Ovary (tissue), 9 donors: ENCODE measurements around the gene PPP1CA. TPM values are rescaled to one million over a fixed set of nuclear protein-coding genes. Genes with fewer than 3 reads are reported as not detected.

Source experiments
- DNase-seq, 5 donors: peaks; one replicate each; pipeline ENCODE4 v3.0.0-alpha.2; 2019 to 2020
- H3K27ac ChIP-seq, 2 donors: fragments of 200-600 bp; one replicate each; pipeline versions ENCODE4 v1.5.1 to v1.8.0; 2019 to 2022
- H3K27me3 ChIP-seq: fragments of 200-600 bp; one replicate; pipeline ENCODE4 v1.8.0; 2022
- H3K36me3 ChIP-seq: fragments of 200-600 bp; sonication (generic); one replicate; pipeline ENCODE4 v1.5.1; 2019
- H3K4me1 ChIP-seq: one replicate; pipeline ENCODE4 v1.8.1; 2013; ENCODE audit warnings: mild to moderate bottlenecking, moderate library complexity; ENCODE audit not compliant: insufficient read depth
- H3K4me3 ChIP-seq: fragments of 200-600 bp; sonication (generic); one replicate; pipeline ENCODE4 v1.5.1; 2017
- H3K9me3 ChIP-seq, 2 donors: fragments of 200-600 bp in 1 of 2; sonication (generic) in 1 of 2; one replicate each; pipeline versions ENCODE4 v1.5.1 to v1.8.1; 2013 to 2019; ENCODE audit warnings: mild to moderate bottlenecking in 1 of 2, moderate library complexity in 1 of 2
- CTCF ChIP-seq, 3 donors: fragments of 450-650 bp in 2 of 3; fragments of 200-600 bp in 1 of 3; IDR thresholded peaks; one replicate each; pipeline versions ENCODE4 v1.5.1 to v1.8.0; 2016 to 2022; ENCODE audit warnings: antibody characterized with exemption in 3 of 3, mild to moderate bottlenecking in 1 of 3
- EP300 ChIP-seq: sonication (generic); formaldehyde crosslinking; IDR thresholded peaks from one replicate; pipeline ENCODE4 v1.6.1; 2017; ENCODE audit warnings: antibody characterized with exemption
- POLR2A ChIP-seq: fragments of 450-650 bp; IDR thresholded peaks from one replicate; pipeline ENCODE4 v1.6.1; 2017; ENCODE audit warnings: antibody characterized with exemption, mild to moderate bottlenecking, moderate library complexity
- WGBS, 3 donors: extraction: QIAGEN DNeasy Blood & Tissue Kit in 1 of 3; methylation state at CpG; one replicate each; pipeline versions ENCODE4 v1.1.5 to v1.1.7; 2013 to 2017; 5-methylcytosine and 5-hydroxymethylcytosine counted together
- intact Hi-C, 4 donors: fragments of 100-400 bp; cut with DNase I; formaldehyde crosslinking; loops; one replicate each; pipeline versions ENCODE4 v1.11.0 to v1.15.1; 2022 to 2023
- polyA plus RNA-seq, 2 donors: library from polyadenylated mRNA; stranded (reverse); fragments of 200-250 nt in 1 of 2; fragments of 350-450 nt in 1 of 2; fragmentation: Illumina TruSeq in 1 of 2; extraction: RNeasy Lipid Tissue Mini Kit (QIAGEN cat#74804) in 1 of 2; gene quantifications; one replicate each; pipeline ENCODE4 v1.2.3, GENCODE V29; 2013 to 2014
- total RNA-seq, 7 donors: library from RNA; depleted of rRNA in 2 of 7; stranded (reverse); fragments of >200 nt in 2 of 7; fragmentation: NEBNext Ultra II Directional in 3 of 7; extraction: Animal tissue kit (Norgen Biotek cat#: 25700) in 3 of 7; gene quantifications; one replicate each; pipeline versions ENCODE4 v1.1.0 to v1.2.4, GENCODE V29; 2016 to 2023
- donor health status: DM: no; HTN: no; CAD: no; lungs with moderate emphysema.
- donor health status: DM: no; HTN: no; CAD: no.
- donor health status: Bipolar disorder and iron deficiency.
- donor health status: DM: yes; HTN: yes; CAD: no.
- donor health status: DM: no; HTN: no; CAD: no.
- donor health status: DM: yes; HTN: yes; CAD: no.

PPP1CA gene
- total and polyA plus RNA-seq, 9 donors: 32.2 to 86.9 (median 54.9) TPM

- Histone ChIP-seq H3K27ac (no peak overlapping the region), H3K9me3 (no peaks in the 10 kb centered on the region), H3K4me3 (no peak overlapping the region), H3K27me3 (no peaks in the 10 kb centered on the region), H3K36me3 (no peaks in the 10 kb centered on the region), H3K4me1 (peaks cover 7% of the 10 kb centered on the region)
- intact Hi-C loops: no loop called here
- WGBS, 3 donors: 85 to 93% (median 88%) methylated on average over 6 of the region's 6 CpGs
- TF ChIP-seq POLR2A (no peak), EP300 (no peak), CTCF (IDR thresholded peaks at IDR 0.05) (no peak)
- DNase-seq: peak in 2 of 5 donors; percentile 15 to 36
Observed at GRCh38 chr11:67376873-67377808, 24.5 kb downstream of the PPP1CA start.

GRCh38 chr11:67376063-67376820, 25.4 kb downstream of the PPP1CA start:
- Histone ChIP-seq H3K4me1 (peaks cover 15% of the 10 kb centered on the region), H3K9me3 (no peaks in the 10 kb centered on the region), H3K36me3 (no peaks in the 10 kb centered on the region), H3K27ac (no peak overlapping the region), H3K4me3 (no peak overlapping the region), H3K27me3 (no peaks in the 10 kb centered on the region)
- intact Hi-C loops: no loop called here
- 74 to 83% (median 77%) methylated on average over 7 of the region's 7 CpGs for WGBS, 3 donors
- TF ChIP-seq CTCF (IDR thresholded peaks at IDR 0.05): no peak
- no peak for TF ChIP-seq POLR2A
- no peak for TF ChIP-seq EP300
- DNase-seq: peak in 2 of 5 donors; percentile 11 to 24

GRCh38 chr11:67375320-67376055, 26.2 kb downstream of the PPP1CA start:
- intact Hi-C loops: no loop called here

More at GRCh38 chr11:67375320-67376055, 26.2 kb downstream of the PPP1CA start:
- no peaks in the 10 kb centered on the region for H3K36me3 ChIP-seq
- 44 to 58% (median 53%) methylated on average over 14 to 15 of the region's 15 CpGs for WGBS, 3 donors
- H3K4me3 ChIP-seq: no peak overlapping the region
- no peaks in the 10 kb centered on the region for H3K27me3 ChIP-seq
- peak in 2 of 5 donors; percentile 11 to 26 for DNase-seq
- TF ChIP-seq EP300 (no peak), POLR2A (no peak), CTCF (IDR thresholded peaks at IDR 0.05) (no peak)
- no peak overlapping the region for H3K27ac ChIP-seq
- H3K9me3 ChIP-seq: no peaks in the 10 kb centered on the region
- H3K4me1 ChIP-seq: peaks cover 22% of the 10 kb centered on the region
